ENCODE results near the gene SEMA5B.

SEMA5B gene

DNA sequence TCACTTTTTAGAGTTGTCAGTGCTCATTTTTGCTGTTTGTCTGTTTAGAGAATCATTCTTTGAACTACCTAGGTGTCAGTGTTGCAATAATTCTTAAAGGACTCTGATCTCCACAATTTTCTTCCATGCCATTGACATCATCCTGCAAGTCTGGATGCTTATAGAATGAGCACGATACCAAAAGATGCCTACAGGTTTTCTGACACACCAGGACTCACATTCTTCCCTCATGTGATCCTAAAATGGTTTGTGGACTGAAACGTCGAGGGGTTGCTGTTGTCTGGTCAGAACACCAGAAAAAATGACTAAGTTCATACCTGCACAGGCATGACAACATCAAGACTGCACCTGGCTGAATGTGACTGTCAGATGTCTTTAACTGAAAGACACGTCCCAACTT lies 95.9 kb downstream of the SEMA5B start:
- Mint-ChIP-seq H3K27ac (no peak overlapping the region), H3K4me1 (ENCODE audit: low read depth) (no peaks in the 10 kb centered on the region), H3K36me3 (ENCODE audit: low read depth) (no peaks in the 10 kb centered on the region), H3K27me3 (peaks cover 4% of the 10 kb centered on the region), H3K9me3 (no peaks in the 10 kb centered on the region), H3K4me3 (no peak overlapping the region)

DNA sequence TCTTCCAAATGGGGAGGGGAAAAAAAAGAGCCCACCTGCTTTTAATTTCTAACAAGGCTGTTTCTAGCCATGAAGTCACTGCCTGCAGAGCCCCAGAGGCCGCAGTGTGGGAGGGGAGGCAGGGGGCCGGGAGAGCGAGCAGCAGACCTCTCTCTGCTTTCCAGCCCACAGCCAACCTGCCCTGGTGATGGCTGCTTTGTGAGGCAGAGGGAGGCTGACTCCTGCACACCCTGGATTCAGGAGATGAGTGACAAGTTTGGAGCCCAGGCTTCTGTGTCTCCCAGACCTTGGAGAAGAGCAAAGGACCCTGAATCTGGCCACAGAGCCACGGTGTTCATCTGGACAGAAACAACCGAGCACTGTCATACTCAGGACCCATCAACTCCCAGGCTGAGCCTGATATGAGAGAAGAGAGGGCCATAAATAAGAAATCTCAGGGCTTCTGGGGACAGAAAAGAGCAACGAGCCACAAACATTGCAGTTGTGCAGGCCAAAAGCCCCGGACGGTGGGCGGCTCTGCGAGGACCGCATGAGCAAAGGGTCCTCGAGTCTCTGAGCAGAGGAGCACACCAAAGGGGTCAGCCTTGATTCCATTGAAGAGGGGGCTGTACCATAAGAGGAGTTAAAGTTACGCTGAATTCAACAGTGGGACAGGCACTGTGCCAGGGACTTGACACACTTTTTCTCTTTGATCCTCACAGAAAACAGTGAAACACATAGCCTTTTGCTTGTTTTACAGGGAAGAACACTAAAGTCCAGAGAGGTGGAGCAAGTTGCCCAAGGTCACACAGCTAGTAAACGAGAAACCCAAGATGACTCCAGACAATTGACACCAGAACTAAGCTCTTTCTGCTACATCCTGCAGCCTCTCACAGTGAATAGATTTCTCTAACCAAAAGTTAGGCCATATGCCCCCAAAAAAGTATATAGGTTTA lies 97.2 kb downstream of the SEMA5B start:
- Mint-ChIP-seq H3K4me3 (no peak overlapping the region), H3K9me3 (no peaks in the 10 kb centered on the region), H3K27ac (no peak overlapping the region), H3K36me3 (ENCODE audit: low read depth) (no peaks in the 10 kb centered on the region), H3K27me3 (peaks cover 4% of the 10 kb centered on the region), H3K4me1 (ENCODE audit: low read depth) (no peaks in the 10 kb centered on the region)

DNA sequence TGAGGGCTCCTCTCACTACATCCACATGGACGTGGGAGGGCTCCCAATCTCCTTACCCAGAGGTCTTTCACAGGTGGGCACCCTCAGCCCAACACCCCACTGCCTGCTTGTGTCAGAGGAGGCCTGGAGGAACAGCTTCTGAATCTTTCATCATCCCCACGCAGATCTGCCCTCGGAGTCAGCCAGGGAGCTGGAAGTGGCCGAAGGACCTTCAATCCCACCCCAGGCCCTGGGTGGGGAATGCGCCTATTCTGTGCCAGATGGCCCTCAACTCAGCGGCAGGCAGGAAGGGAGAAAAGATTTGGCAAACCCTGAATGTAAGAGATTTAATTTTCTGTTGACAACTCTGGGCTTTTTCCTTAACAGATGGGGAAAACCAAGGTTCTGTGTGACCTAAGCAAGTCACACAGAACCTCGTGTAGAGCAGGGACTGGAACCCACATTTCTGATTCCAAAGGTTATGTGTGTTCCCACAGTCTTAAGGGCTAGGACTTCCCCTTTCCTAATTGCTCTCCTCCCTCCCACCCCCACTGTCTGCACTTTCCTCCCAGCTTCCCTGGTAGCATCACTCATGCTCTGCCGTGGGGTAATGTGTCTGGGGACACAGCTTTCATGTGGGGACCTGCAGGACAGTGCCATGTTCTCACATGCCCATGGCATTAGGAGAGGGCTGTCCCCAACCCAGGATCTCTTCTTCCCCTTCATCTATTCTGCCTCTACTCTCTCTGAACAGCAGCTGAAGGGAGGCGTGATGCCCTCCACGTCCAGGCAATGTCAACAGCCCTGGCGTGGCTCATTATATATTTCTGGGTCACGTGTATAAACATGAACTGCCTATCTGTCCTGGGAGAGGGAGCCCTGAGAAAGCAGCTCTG lies 98.1 kb downstream of the SEMA5B start:
- no peaks in the 10 kb centered on the region for H3K36me3 Mint-ChIP-seq (ENCODE audit: low read depth)
- no peaks in the 10 kb centered on the region for H3K4me1 Mint-ChIP-seq (ENCODE audit: low read depth)
- no peak overlapping the region for H3K4me3 Mint-ChIP-seq
- no peak overlapping the region for H3K27ac Mint-ChIP-seq
- H3K9me3 Mint-ChIP-seq, result no peaks in the 10 kb centered on the region
- H3K27me3 Mint-ChIP-seq, result peaks cover 4% of the 10 kb centered on the region

DNA sequence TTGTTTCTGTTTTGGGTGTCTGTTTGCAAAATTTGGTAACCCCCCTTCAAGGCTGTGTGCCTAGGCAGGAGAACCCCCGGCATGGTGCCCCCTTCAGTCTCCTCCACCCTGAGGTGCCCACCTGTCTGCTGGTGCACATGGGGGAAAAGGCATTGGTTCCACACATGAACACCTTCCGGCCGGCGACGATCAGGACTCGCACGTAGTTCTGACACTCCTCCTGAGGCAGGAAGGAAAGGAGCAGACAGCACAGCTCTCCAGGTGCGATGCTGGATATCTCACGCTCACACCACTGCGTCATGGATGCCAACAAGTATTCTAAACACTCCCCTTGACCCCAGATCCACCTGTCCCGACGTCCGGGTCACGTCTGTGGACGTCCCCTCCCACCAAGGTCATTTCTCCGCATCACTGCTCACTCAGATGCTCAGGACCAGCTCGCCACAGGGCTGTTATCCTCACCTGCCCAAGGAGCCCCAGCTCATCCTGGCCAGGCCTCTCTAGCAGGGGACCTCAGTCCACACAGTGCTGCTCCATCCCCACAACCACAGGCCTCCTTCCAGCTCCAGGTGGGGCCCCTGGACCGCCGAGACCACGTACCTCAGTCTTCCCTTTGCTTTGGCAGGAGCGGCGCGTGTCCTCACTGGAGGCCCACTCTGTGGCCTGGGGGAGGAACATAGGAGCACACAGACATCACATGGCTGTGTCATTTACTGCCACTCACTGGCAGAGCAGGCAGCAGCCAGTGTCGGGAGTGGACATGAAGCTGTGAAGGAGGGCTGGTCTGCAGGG lies 99.0 kb downstream of the SEMA5B start:
- H3K4me1 Mint-ChIP-seq (ENCODE audit: low read depth), result no peaks in the 10 kb centered on the region
- H3K4me3 Mint-ChIP-seq, result no peak overlapping the region
- H3K27ac Mint-ChIP-seq, result no peak overlapping the region
- no peaks in the 10 kb centered on the region for H3K9me3 Mint-ChIP-seq
- peaks cover 4% of the 10 kb centered on the region for H3K27me3 Mint-ChIP-seq
- no peaks in the 10 kb centered on the region for H3K36me3 Mint-ChIP-seq (ENCODE audit: low read depth)

DNA sequence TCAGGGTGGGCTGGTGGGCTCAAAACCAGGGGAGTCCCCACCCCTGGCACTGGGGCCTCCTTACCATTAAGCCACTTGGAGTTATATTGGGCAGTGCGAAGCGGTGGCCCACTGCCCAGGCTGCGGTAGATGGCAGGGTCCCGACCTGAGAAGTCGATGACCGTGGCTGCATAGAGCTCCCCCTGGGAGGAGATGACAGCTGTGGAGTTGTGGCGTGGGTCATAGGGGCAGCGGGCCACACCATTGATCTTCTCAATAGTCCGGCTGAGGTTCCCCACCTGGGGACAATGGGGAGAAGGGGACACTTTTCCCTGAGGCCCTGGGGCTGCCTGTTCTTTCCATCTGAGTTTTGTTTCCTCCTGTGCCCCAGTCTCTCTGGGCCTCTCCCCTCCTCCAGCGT lies 99.8 kb downstream of the SEMA5B start:
- Mint-ChIP-seq H3K4me1 (ENCODE audit: low read depth) (no peaks in the 10 kb centered on the region), H3K27ac (no peak overlapping the region), H3K4me3 (no peak overlapping the region), H3K36me3 (ENCODE audit: low read depth) (no peaks in the 10 kb centered on the region), H3K27me3 (no peaks in the 10 kb centered on the region), H3K9me3 (no peaks in the 10 kb centered on the region)

DNA sequence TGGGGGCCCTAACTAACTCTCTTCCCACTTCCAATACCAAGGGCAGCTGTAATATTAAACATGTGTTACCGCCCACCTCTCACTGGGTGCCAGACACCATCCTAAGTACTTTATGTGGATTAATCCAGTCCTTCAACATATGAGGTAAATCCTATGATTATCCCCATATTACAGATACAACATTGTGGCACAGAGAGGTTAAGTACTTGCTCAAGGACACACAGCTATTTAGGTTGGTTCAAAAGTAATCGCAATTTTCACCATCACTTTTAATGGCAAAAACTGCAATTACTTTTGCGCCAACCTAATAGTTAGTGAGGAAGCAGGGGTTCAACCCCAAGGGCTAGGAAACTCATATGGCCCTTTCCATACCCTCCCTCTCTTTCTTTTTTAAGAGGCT lies 100.8 kb downstream of the SEMA5B start:
- Mint-ChIP-seq H3K27me3 (no peaks in the 10 kb centered on the region), H3K27ac (no peak overlapping the region), H3K4me3 (no peak overlapping the region), H3K4me1 (ENCODE audit: low read depth) (no peaks in the 10 kb centered on the region), H3K36me3 (ENCODE audit: low read depth) (no peaks in the 10 kb centered on the region), H3K9me3 (no peaks in the 10 kb centered on the region)

DNA sequence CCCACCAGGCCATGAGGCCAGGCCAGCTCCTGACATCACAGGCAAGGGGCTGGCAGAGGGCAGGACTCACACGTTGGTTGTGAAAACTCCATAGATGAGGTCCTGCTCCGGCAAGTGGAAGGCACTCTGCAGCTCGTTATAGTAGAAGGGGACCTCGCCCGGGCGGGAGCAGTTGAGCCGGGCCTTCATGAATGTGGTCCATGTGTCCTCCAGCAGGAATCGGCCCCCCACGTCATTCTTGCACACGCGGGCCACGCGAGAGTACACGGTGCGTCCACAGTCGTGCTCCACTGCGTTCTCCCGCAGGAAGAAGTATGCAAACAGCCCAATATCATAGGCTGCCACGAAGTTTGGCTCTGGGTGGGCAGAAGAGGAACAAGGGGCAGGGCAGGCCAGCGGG lies 101.2 kb downstream of the SEMA5B start:
- H3K27ac Mint-ChIP-seq, result no peak overlapping the region
- no peaks in the 10 kb centered on the region for H3K4me1 Mint-ChIP-seq (ENCODE audit: low read depth)
- H3K27me3 Mint-ChIP-seq, result peaks cover 3% of the 10 kb centered on the region
- H3K4me3 Mint-ChIP-seq, result no peak overlapping the region
- H3K36me3 Mint-ChIP-seq (ENCODE audit: low read depth), result no peaks in the 10 kb centered on the region
- no peaks in the 10 kb centered on the region for H3K9me3 Mint-ChIP-seq

DNA sequence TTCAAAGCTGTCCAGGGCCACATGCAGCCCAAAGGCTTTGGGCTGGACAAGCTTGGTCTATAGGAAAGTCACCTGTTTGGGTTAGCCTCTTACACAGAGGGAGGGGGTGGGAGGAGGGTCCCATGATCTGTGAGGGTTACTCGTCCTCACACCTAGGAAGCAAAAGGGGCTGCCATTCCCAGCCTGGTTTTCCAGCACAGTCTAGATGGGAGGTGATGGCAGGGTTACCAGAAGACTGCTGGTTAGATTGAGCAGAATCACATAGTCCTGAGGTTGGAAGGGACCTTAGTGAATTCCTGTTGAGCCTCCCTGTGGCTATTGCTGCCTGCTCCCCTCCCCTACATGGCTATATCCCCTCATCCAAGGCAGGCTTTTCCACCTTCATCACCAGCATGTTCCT lies 101.8 kb downstream of the SEMA5B start:
- Mint-ChIP-seq H3K4me3 (no peak overlapping the region), H3K9me3 (no peaks in the 10 kb centered on the region), H3K27ac (no peak overlapping the region), H3K36me3 (ENCODE audit: low read depth) (no peaks in the 10 kb centered on the region), H3K27me3 (peaks cover 5% of the 10 kb centered on the region), H3K4me1 (ENCODE audit: low read depth) (no peaks in the 10 kb centered on the region)

DNA sequence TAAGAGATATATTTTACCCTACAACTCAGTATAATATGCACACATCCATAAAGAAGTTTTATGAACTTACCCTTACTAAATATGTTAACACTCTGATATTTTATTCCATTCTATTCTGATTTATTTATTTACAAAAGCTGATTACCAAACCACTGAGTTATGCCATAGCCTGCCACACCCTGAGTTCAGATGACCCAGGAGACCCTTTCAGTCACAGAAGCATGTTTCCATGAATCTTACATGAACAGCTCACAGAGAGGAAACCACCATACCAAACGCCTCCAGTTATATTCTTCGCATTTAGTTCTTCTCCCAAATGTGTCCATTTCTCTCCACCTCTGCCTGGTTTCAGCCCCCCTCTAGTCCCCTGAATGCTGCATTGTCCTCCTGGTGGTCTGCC lies 103.5 kb downstream of the SEMA5B start:
- no peaks in the 10 kb centered on the region for H3K4me1 Mint-ChIP-seq (ENCODE audit: low read depth)
- no peaks in the 10 kb centered on the region for H3K9me3 Mint-ChIP-seq
- H3K27me3 Mint-ChIP-seq, result peaks cover 13% of the 10 kb centered on the region
- no peak overlapping the region for H3K27ac Mint-ChIP-seq
- H3K36me3 Mint-ChIP-seq (ENCODE audit: low read depth), result no peaks in the 10 kb centered on the region
- H3K4me3 Mint-ChIP-seq, result no peak overlapping the region

GRCh38 chr3:122923611-122924010 lies 104.0 kb downstream of the SEMA5B start:
- no peak overlapping the region for H3K27ac Mint-ChIP-seq

GRCh38 chr3:122921791-122922651 lies 105.5 kb downstream of the SEMA5B start:
- no peaks in the 10 kb centered on the region for H3K36me3 Mint-ChIP-seq (ENCODE audit: low read depth)
- H3K4me1 Mint-ChIP-seq (ENCODE audit: low read depth), result no peaks in the 10 kb centered on the region
- H3K27ac Mint-ChIP-seq, result no peak overlapping the region
- H3K4me3 Mint-ChIP-seq, result no peak overlapping the region
- H3K9me3 Mint-ChIP-seq, result no peaks in the 10 kb centered on the region
- H3K27me3 Mint-ChIP-seq, result peaks cover 13% of the 10 kb centered on the region

More at GRCh38 chr3:122923611-122924010, 104.0 kb downstream of the SEMA5B start:
- Mint-ChIP-seq H3K9me3 (no peaks in the 10 kb centered on the region), H3K4me3 (no peak overlapping the region), H3K36me3 (ENCODE audit: low read depth) (no peaks in the 10 kb centered on the region), H3K4me1 (ENCODE audit: low read depth) (no peaks in the 10 kb centered on the region), H3K27me3 (peaks cover 13% of the 10 kb centered on the region)

- H3K9me3 Mint-ChIP-seq, result no peaks in the 10 kb centered on the region
- no peak overlapping the region for H3K27ac Mint-ChIP-seq
- no peak overlapping the region for H3K4me3 Mint-ChIP-seq
- peaks cover 13% of the 10 kb centered on the region for H3K27me3 Mint-ChIP-seq
- H3K4me1 Mint-ChIP-seq (ENCODE audit: low read depth), result no peaks in the 10 kb centered on the region
- H3K36me3 Mint-ChIP-seq (ENCODE audit: low read depth), result no peaks in the 10 kb centered on the region
These were observed 106.6 kb downstream of the SEMA5B start for GRCh38 chr3:122920986-122921385.

- Mint-ChIP-seq H3K4me1 (ENCODE audit: low read depth) (no peaks in the 10 kb centered on the region), H3K36me3 (ENCODE audit: low read depth) (no peaks in the 10 kb centered on the region), H3K4me3 (no peak overlapping the region), H3K9me3 (no peaks in the 10 kb centered on the region), H3K27me3 (peaks cover 15% of the 10 kb centered on the region), H3K27ac (no peak overlapping the region)
These were observed 108.3 kb downstream of the SEMA5B start for GRCh38 chr3:122919291-122919610.
